Activated CD4-positive, alpha-beta T cell treated with anti-CD3 and anti-CD28 coated beads, Interleukin-2, amount 10 ng/mL, durations not matched to agents 7 days and 5 days (primary cell): ENCODE measurements around the gene DESI1. TPM values are rescaled to one million over a fixed set of nuclear protein-coding genes. Genes with fewer than 3 reads are reported as not detected.
A peak's percentile ranks its signal among the peaks of the same experiment; 100 is the strongest.
"Not testable (repeated sequence)": the region's sequence is repeated elsewhere in the genome, so short reads cannot be mapped to it uniquely, and the experiment has no call there.

Experiments
- CTCF ChIA-PET: fragments of 350-600 bp; sonication (Branson Sonifier 250); formaldehyde crosslinking; loops from one replicate; lab custom pipeline; 2021; ENCODE audit warnings: antibody characterized with exemption; lab: Charles Lee
- POLR2A ChIA-PET: fragments of 350-600 bp; sonication (Branson Sonifier 250); formaldehyde crosslinking; loops from one replicate; lab custom pipeline; 2021; ENCODE audit warnings: antibody characterized with exemption; lab: Charles Lee
- DNase-seq: peaks from one replicate; pipeline ENCODE4 v3.0.0-alpha.2; 2020
- H3K27ac Mint-ChIP-seq: one replicate; pipeline ENCODE4 v1.8.0; 2021; ENCODE audit warnings: mild to moderate bottlenecking, moderate library complexity, mixed read lengths
- H3K27me3 Mint-ChIP-seq: one replicate; pipeline ENCODE4 v1.8.0; 2021; ENCODE audit warnings: mixed read lengths
- H3K36me3 Mint-ChIP-seq: one replicate; pipeline ENCODE4 v1.8.0; 2021; ENCODE audit warnings: low read depth, mixed read lengths
- H3K4me1 Mint-ChIP-seq: one replicate; pipeline ENCODE4 v1.8.0; 2021; ENCODE audit warnings: mixed read lengths
- H3K4me3 Mint-ChIP-seq: one replicate; pipeline ENCODE4 v1.8.0; 2021; ENCODE audit warnings: mild to moderate bottlenecking, moderate library complexity, mixed read lengths
- H3K9me3 Mint-ChIP-seq: one replicate; pipeline ENCODE4 v1.8.0; 2021; ENCODE audit warnings: mixed read lengths
- total RNA-seq, 2 experiments: library from RNA; stranded (reverse); gene quantifications; one replicate each; pipeline ENCODE4 v1.2.3, GENCODE V29; 2021

Gene DESI1
- total RNA-seq, 2 experiments from 2014 or later, result 30.8 to 32.5 TPM

GRCh38 chr22:41579297-41579996 is 41.4 kb downstream of the DESI1 start:
- Mint-ChIP-seq H3K9me3 (no peaks in the 10 kb centered on the region), H3K36me3 (peaks cover 24% of the 10 kb centered on the region), H3K27me3 (no peaks in the 10 kb centered on the region), H3K4me1 (peaks cover 16% of the 10 kb centered on the region), H3K4me3 (no peak overlapping the region), H3K27ac (no peak overlapping the region)
- ChIA-PET POLR2A (no interaction called here), CTCF (interaction anchor here (1.6 kb wide), 1 partner anchor 9 kb away, joined by 5 read pairs; no protein-coding TSS in a partner anchor)
- no peak for DNase-seq

DNA sequence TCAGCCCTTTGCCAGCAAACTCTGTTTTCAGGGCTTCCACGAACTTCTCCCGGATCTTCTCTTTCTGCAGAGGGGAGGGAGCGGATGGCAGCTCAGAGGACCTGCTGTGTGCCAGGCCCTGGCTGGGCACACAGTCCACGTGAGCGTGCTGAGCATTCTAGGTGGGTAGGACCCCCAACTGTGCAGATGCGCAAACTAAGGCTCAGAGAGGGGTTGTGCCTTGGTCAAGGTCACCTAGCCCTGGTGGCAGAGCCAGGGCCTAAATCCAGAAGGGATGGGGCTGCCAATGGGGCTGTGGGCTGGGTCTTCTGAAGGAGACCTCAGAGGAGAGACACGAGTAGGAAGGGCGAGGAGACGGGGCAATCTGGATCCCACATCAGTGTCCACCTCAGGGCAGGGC is 42.0 kb downstream of the DESI1 start:
- no peak overlapping the region for H3K4me3 Mint-ChIP-seq
- no peak for DNase-seq
- peaks cover 16% of the 10 kb centered on the region for H3K4me1 Mint-ChIP-seq
- H3K27ac Mint-ChIP-seq, result no peak overlapping the region
- no peaks in the 10 kb centered on the region for H3K9me3 Mint-ChIP-seq
- ChIA-PET CTCF (interaction anchor here (1.6 kb wide), 1 partner anchor 9 kb away, joined by 5 read pairs; no protein-coding TSS in a partner anchor), POLR2A (interaction anchor here (0.5 kb wide), 1 partner anchor 11 kb away, joined by 3 read pairs; no protein-coding TSS in a partner anchor)
- H3K27me3 Mint-ChIP-seq, result no peaks in the 10 kb centered on the region
- peaks cover 24% of the 10 kb centered on the region for H3K36me3 Mint-ChIP-seq

- Mint-ChIP-seq H3K27ac (no peak overlapping the region), H3K27me3 (no peaks in the 10 kb centered on the region), H3K36me3 (peaks cover 24% of the 10 kb centered on the region), H3K4me1 (peaks cover 16% of the 10 kb centered on the region), H3K9me3 (no peaks in the 10 kb centered on the region), H3K4me3 (no peak overlapping the region)
- ChIA-PET POLR2A (no interaction called here), CTCF (interaction anchor here (0.8 to 2.3 kb wide), 2 partner anchors 11 to 107 kb away, joined by 3 to 9 read pairs; partner anchors contain the start of gene PMM1)
- DNase-seq, result no peak
These were observed 42.7 kb downstream of the DESI1 start for GRCh38 chr22:41578114-41578513.

DNA sequence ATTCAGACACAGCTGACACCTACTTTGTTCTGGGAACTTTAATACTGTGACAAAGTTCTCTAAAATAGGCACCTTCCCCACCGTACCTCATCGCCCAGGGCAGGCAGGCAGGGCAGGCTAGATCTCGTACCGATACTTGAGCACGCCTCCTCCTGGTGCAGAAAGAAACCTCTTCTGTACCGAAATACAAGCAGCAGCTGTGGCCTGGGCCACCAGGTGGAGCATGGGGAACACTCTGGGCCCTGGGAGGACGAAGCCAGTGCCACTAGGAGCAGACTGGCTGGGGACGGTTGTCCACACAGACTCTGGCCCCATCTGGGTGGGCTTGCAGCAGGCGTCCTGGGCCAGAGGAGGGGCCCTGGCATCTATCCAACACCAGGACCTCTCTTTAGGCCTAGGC is 44.0 kb downstream of the DESI1 start:
- no peak overlapping the region for H3K4me3 Mint-ChIP-seq
- ChIA-PET CTCF (interaction anchor here (1.0 to 2.3 kb wide), 3 partner anchors 12 to 37 kb away, joined by 3 to 9 read pairs (median 3); partner anchors contain the start of gene PMM1), POLR2A (no interaction called here)
- no peaks in the 10 kb centered on the region for H3K9me3 Mint-ChIP-seq
- peaks cover 18% of the 10 kb centered on the region for H3K36me3 Mint-ChIP-seq
- H3K27me3 Mint-ChIP-seq, result no peaks in the 10 kb centered on the region
- DNase-seq, result peak; percentile 56
- H3K27ac Mint-ChIP-seq, result no peak overlapping the region
- H3K4me1 Mint-ChIP-seq, result peaks cover 13% of the 10 kb centered on the region

DNA sequence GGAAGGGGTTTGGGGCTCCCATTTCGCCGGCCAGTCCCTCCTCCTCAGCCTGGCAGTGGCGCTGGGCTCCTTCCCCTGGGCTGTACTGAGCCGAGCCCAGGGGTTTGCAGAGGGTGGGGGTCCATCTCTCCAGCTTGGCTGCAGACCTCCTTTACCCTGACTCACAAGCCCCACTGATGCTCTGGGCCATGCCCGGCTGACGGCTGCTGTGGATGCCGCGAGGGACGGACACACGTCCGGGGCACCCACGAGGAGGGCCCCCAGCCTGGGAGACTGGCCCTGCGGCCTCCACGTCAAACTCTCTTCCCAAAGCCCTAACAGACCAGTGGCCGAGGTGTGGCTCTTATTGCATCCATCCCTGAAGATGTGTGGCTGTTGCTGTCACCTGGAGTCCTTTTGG is 45.3 kb downstream of the DESI1 start:
- H3K36me3 Mint-ChIP-seq, result peaks cover 18% of the 10 kb centered on the region
- ChIA-PET POLR2A (no interaction called here), CTCF (interaction anchor here (2.3 kb wide), 1 partner anchor 14 kb away, joined by 9 read pairs; the partner anchor contains the start of gene PMM1)
- H3K4me3 Mint-ChIP-seq, result no peak overlapping the region
- DNase-seq, result no peak
- no peaks in the 10 kb centered on the region for H3K27me3 Mint-ChIP-seq
- peaks cover 8% of the 10 kb centered on the region for H3K4me1 Mint-ChIP-seq
- no peaks in the 10 kb centered on the region for H3K9me3 Mint-ChIP-seq
- no peak overlapping the region for H3K27ac Mint-ChIP-seq

GRCh38 chr22:41574847-41575381 is 45.9 kb downstream of the DESI1 start:
- POLR2A ChIA-PET, result no interaction called here
- DNase-seq, result no peak

GRCh38 chr22:41573677-41574076 is 47.2 kb downstream of the DESI1 start:
- Mint-ChIP-seq H3K27me3 (no peaks in the 10 kb centered on the region), H3K4me3 (no peak overlapping the region), H3K27ac (no peak overlapping the region), H3K4me1 (peaks cover 2% of the 10 kb centered on the region), H3K36me3 (peaks cover 9% of the 10 kb centered on the region), H3K9me3 (no peaks in the 10 kb centered on the region)
- ChIA-PET CTCF (no interaction called here), POLR2A (no interaction called here)
- DNase-seq, result no peak

More at GRCh38 chr22:41574847-41575381, 45.9 kb downstream of the DESI1 start:
- CTCF ChIA-PET, result no interaction called here
- H3K9me3 Mint-ChIP-seq, result no peaks in the 10 kb centered on the region
- H3K4me3 Mint-ChIP-seq, result no peak overlapping the region
- no peak overlapping the region for H3K27ac Mint-ChIP-seq
- peaks cover 2% of the 10 kb centered on the region for H3K4me1 Mint-ChIP-seq
- peaks cover 11% of the 10 kb centered on the region for H3K36me3 Mint-ChIP-seq
- no peaks in the 10 kb centered on the region for H3K27me3 Mint-ChIP-seq

DNA sequence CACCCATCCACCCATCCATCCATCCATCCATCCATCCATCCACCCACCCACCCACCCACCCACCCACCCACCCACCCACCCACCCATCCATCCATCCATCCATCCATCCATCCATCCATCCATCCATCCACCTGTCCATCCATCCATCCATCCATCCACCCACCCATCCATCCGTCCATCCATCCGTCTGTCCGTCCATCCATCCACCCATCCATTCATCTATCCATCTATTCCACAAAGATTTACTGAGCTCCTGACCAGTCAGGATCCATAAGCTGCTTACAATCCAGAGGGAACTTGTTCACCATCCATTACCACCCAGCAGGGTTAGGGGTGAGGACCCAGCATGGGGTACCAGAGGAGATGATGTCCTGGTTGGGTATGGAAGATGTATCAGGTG is 48.5 kb downstream of the DESI1 start:
- DNase-seq, POLR2A ChIA-PET, H3K36me3 Mint-ChIP-seq, H3K27ac Mint-ChIP-seq, H3K9me3 Mint-ChIP-seq, H3K4me3 Mint-ChIP-seq, H3K4me1 Mint-ChIP-seq, H3K27me3 Mint-ChIP-seq: not testable (repeated sequence)
- CTCF ChIA-PET, result interaction anchor here (0.6 kb wide), 2 partner anchors 9 to 18 kb away, joined by 3 to 4 read pairs; no protein-coding TSS in a partner anchor

- Mint-ChIP-seq H3K36me3 (peaks cover 2% of the 10 kb centered on the region), H3K4me1 (peaks cover 2% of the 10 kb centered on the region), H3K27me3 (no peaks in the 10 kb centered on the region), H3K4me3 (no peak overlapping the region), H3K9me3 (no peaks in the 10 kb centered on the region), H3K27ac (no peak overlapping the region)
- POLR2A ChIA-PET, result no interaction called here
- DNase-seq, result no peak
- CTCF ChIA-PET, result interaction anchor here (1.1 to 2.5 kb wide), 2 partner anchors 11 to 168 kb away, joined by 4 to 7 read pairs; partner anchors contain the start of gene CSDC2
These were observed 49.1 kb downstream of the DESI1 start for GRCh38 chr22:41571786-41572185.

DNA sequence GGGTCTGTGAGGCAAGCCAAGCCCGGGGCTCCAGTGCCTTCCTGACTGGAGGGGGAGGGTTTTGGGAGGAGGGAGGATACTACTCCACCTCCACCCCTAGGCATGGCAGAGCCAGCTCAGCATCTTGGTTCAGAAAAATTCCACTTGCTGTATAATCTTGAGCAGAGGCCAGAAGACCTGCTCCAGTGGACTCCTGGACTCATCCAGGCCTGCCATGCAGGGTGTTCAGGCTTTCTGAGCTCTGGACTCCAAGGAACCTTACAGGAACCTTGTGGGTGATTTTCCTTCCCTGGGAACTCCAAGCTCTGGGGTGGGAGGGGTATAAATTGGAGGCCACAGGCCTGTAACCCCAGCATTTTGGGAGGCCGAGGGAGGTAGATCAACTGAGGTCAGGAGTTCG is 50.6 kb downstream of the DESI1 start:
- Mint-ChIP-seq H3K27me3 (no peaks in the 10 kb centered on the region), H3K9me3 (no peaks in the 10 kb centered on the region), H3K36me3 (no peaks in the 10 kb centered on the region), H3K4me1 (peaks cover 4% of the 10 kb centered on the region), H3K4me3 (no peak overlapping the region), H3K27ac (no peak overlapping the region)
- CTCF ChIA-PET, result interaction anchor here (1.8 to 2.5 kb wide), 2 partner anchors 9 kb away, joined by 5 to 7 read pairs; partner anchors contain the start of gene CSDC2
- POLR2A ChIA-PET, result interaction anchor here (0.6 kb wide), 1 partner anchor 11 kb away, joined by 3 read pairs; no protein-coding TSS in a partner anchor
- DNase-seq, result no peak

DNA sequence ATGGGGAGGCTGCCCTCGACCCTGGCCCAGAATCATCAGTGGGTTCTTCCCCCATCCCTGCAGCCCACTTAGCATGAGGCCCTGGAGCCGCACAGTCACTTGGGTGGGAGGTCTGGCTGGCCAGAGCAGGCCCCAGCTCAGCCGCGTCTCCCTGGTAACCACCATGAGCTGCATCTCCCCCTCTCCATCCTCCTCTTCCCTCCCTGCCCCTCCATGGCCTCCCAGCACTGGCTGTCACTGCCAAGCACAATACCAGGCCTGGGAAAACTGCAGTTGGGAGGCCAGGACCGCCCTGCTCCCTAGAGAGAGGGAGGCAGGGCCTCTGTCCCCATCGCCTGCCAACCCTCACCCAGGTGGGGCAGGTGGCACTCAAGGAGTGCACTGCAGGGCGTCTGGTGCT is 52.0 kb downstream of the DESI1 start:
- no peak for DNase-seq
- Mint-ChIP-seq H3K4me3 (no peak overlapping the region), H3K36me3 (no peaks in the 10 kb centered on the region), H3K27me3 (no peaks in the 10 kb centered on the region), H3K9me3 (no peaks in the 10 kb centered on the region), H3K4me1 (peaks cover 6% of the 10 kb centered on the region), H3K27ac (no peak overlapping the region)
- CTCF ChIA-PET, result no interaction called here
- POLR2A ChIA-PET, result no interaction called here

DNA sequence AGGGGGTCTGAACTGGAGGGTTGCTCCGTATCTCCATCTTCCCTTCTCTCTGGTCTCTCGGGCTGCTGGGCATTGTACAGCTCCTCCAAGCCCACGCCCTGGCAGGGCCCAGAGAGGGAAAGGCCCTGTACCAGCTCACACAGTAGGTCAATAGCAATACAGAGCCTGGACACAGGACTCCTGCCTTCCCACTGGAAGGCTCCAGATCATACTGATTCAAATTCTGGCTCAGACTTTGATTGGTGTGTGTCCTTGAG is 53.4 kb downstream of the DESI1 start:
- no peak overlapping the region for H3K4me3 Mint-ChIP-seq
- peaks cover 6% of the 10 kb centered on the region for H3K27me3 Mint-ChIP-seq
- ChIA-PET POLR2A (interaction anchor here (0.6 kb wide), 2 partner anchors 11 to 15 kb away, joined by 3 to 4 read pairs; no protein-coding TSS in a partner anchor), CTCF (interaction anchor here (1.0 to 1.2 kb wide), 2 partner anchors 61 to 164 kb away, joined by 3 to 4 read pairs; no protein-coding TSS in a partner anchor)
- no peaks in the 10 kb centered on the region for H3K9me3 Mint-ChIP-seq
- no peak overlapping the region for H3K27ac Mint-ChIP-seq
- no peak for DNase-seq
- H3K4me1 Mint-ChIP-seq, result peaks cover 6% of the 10 kb centered on the region
- no peaks in the 10 kb centered on the region for H3K36me3 Mint-ChIP-seq
